Measurements from ENCODE around the gene MSRB1.
"Not testable (repeated sequence)": the region's sequence is repeated elsewhere in the genome, so short reads cannot be mapped to it uniquely, and the experiment has no call there.

DNA sequence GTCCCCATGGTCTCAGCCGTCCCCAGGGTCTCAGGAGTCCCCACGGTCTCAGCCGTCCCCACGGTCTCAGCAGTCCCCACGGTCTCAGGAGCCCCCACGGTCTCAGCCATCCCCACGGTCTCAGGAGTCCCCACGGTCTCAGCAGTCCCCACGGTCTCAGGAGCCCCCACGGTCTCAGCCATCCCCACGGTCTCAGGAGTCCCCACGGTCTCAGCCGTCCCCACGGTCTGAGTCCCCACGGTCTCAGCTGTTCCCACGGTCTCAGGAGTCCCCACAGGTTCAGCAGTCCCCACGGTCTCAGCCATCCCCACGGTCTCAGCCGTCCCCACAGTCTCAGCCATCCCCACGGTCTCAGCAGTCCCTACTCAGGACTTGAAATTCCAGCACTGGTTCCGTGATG is 22.9 kb downstream of the MSRB1 start:
- not testable (repeated sequence) for TF ChIP-seq CTCF (IDR thresholded peaks at IDR 0.05 in 4 of 5, conservative IDR thresholded peaks at IDR 0.05 in 1 of 5); POLR2A (IDR thresholded peaks at IDR 0.05)
